B cell (primary cell): Measurements from ENCODE around the gene PRODH2. TPM values are rescaled to one million over a fixed set of nuclear protein-coding genes. Genes with fewer than 3 reads are reported as not detected.

Experiments used
- ATAC-seq: fragments of 200-7000 bp; cut with Tn5 transposase; one replicate; pipeline ENCODE4 v1.10.0; 2021; ENCODE audit warnings: low read depth, mild to moderate bottlenecking, moderate number of reproducible peaks, moderate library complexity
- CTCF ChIA-PET: fragments of 350-600 bp; sonication (Branson Sonifier 250); formaldehyde crosslinking; loops from one replicate; lab custom pipeline; 2021; ENCODE audit warnings: antibody characterized with exemption, inconsistent platforms; lab: Charles Lee
- POLR2A ChIA-PET: fragments of 350-600 bp; sonication (Branson Sonifier 250); formaldehyde crosslinking; loops from one replicate; lab custom pipeline; 2021; ENCODE audit warnings: antibody characterized with exemption; lab: Charles Lee
- DNase-seq: peaks from one replicate; pipeline ENCODE4 v3.0.0; 2013
- H2AFZ ChIP-seq: 2 replicates; pipeline ENCODE4 v1.6.1; 2012; ENCODE audit warnings: mild to moderate bottlenecking, low read depth, low read length; ENCODE audit not compliant: insufficient read depth, poor library complexity, severe bottlenecking
- H3K27ac ChIP-seq, 2 donors: 1 replicate in 1 of 2; 2 replicates in 1 of 2; pipeline ENCODE4 v1.5.1; 2012 to 2013; ENCODE audit warnings: low read length in 2 of 2, mild to moderate bottlenecking in 2 of 2, moderate library complexity in 1 of 2
- H3K27me3 ChIP-seq, 4 experiments: fragments of 200-600 bp in 1 of 4; sonication (generic) in 1 of 4; replicated peaks in 1 of 4; 1 replicate in 2 of 4; 2 replicates in 2 of 4; pipeline versions ENCODE4 v1.6.1 to v1.7.0; 2013 to 2016; ENCODE audit warnings: low read length in 3 of 4, mild to moderate bottlenecking in 2 of 4, mixed read lengths in 1 of 4, moderate library complexity in 1 of 4; ENCODE audit not compliant: insufficient read depth in 4 of 4, control insufficient read depth in 3 of 4; ENCODE audit errors: control extremely low read depth in 1 of 4
- H3K36me3 ChIP-seq, 2 experiments: replicated peaks in 1 of 2; 1 replicate in 1 of 2; 2 replicates in 1 of 2; pipeline versions ENCODE4 v1.6.1 to v1.7.1; 2013; ENCODE audit warnings: low read length in 1 of 2; ENCODE audit not compliant: insufficient read depth in 2 of 2, control insufficient read depth in 1 of 2; ENCODE audit errors: control extremely low read depth in 1 of 2, extremely low read depth in 1 of 2
- H3K4me1 ChIP-seq, 2 donors: fragments of 200-600 bp in 1 of 2; sonication (generic) in 1 of 2; 1 replicate in 1 of 2; 2 replicates in 1 of 2; pipeline versions ENCODE4 v1.5.1 to v1.6.1; 2013 to 2017; ENCODE audit warnings: low read length in 2 of 2; ENCODE audit not compliant: control insufficient read depth in 2 of 2, insufficient read depth in 2 of 2
- H3K4me2 ChIP-seq: replicated peaks from 2 replicates; pipeline ENCODE3; 2012; ENCODE audit warnings: mild to moderate bottlenecking, low read depth, low read length; ENCODE audit not compliant: poor library complexity, severe bottlenecking
- H3K4me3 ChIP-seq, 5 experiments: fragments of 200-600 bp in 1 of 5; sonication (generic) in 1 of 5; 1 replicate in 3 of 5; 2 replicates in 2 of 5; pipeline versions ENCODE4 v1.5.1 to v1.7.0; 2011 to 2016; ENCODE audit warnings: low read length in 4 of 5, mild to moderate bottlenecking in 4 of 5, low read depth in 2 of 5, control low read depth in 1 of 5, moderate library complexity in 1 of 5; ENCODE audit not compliant: insufficient read depth in 1 of 5; ENCODE audit errors: control extremely low read depth in 1 of 5, extremely low read depth in 1 of 5
- H3K79me2 ChIP-seq: fragments of 200-600 bp; sonication (generic); one replicate; pipeline ENCODE4 v1.6.0; 2016; ENCODE audit warnings: low read length; ENCODE audit not compliant: control insufficient read depth, insufficient read depth
- H3K9ac ChIP-seq: fragments of 200-600 bp; sonication (generic); 2 replicates; pipeline ENCODE4 v1.6.1; 2017; ENCODE audit warnings: mild to moderate bottlenecking, low read length, moderate library complexity
- H3K9me3 ChIP-seq, 3 donors: one replicate each; pipeline versions ENCODE4 v1.6.1 to v1.7.1; 2013; ENCODE audit warnings: low read length in 2 of 3; ENCODE audit not compliant: control insufficient read depth in 2 of 3, insufficient read depth in 1 of 3; ENCODE audit errors: control extremely low read depth in 1 of 3
- H4K20me1 ChIP-seq: 2 replicates; pipeline ENCODE4 v1.6.0; 2012; ENCODE audit warnings: mild to moderate bottlenecking, low read length; ENCODE audit not compliant: insufficient read depth, control insufficient read depth, poor library complexity, severe bottlenecking
- H3K27ac Mint-ChIP-seq: one replicate; pipeline ENCODE4 v1.8.0; 2021; ENCODE audit warnings: mixed read lengths
- H3K27me3 Mint-ChIP-seq: one replicate; pipeline ENCODE4 v1.8.0; 2021; ENCODE audit warnings: mixed read lengths
- H3K4me1 Mint-ChIP-seq: one replicate; pipeline ENCODE4 v1.8.0; 2021; ENCODE audit warnings: mixed read lengths
- H3K4me3 Mint-ChIP-seq: one replicate; pipeline ENCODE4 v1.8.0; 2021; ENCODE audit warnings: mixed read lengths
- H3K9me3 Mint-ChIP-seq: one replicate; pipeline ENCODE4 v1.8.0; 2022; ENCODE audit warnings: mixed read lengths; ENCODE audit not compliant: insufficient read depth
- EZH2 ChIP-seq: IDR thresholded peaks from 2 replicates; pipeline ENCODE4 v1.6.1; 2012; ENCODE audit warnings: borderline replicate concordance, low read depth, mild to moderate bottlenecking, moderate library complexity, low read length; ENCODE audit not compliant: insufficient read depth, poor library complexity, severe bottlenecking
- WGBS: methylation state at CpG from one replicate; pipeline ENCODE4 v1.1.5; 2013; ENCODE audit warnings: missing lambda C conversion rate; ENCODE audit not compliant: insufficient coverage; 5-methylcytosine and 5-hydroxymethylcytosine counted together
- intact Hi-C: fragments of 100-400 bp; cut with micrococcal nuclease; formaldehyde crosslinking; loops from one replicate; pipeline ENCODE4 v1.10.0; 2022
- polyA plus RNA-seq: library from polyadenylated mRNA; depleted of rRNA; stranded (reverse); fragments of >200 nt; gene quantifications from 2 replicates; pipeline ENCODE4 v1.2.3, GENCODE V29; 2012
- total RNA-seq, 2 donors: library from RNA; stranded (reverse); fragments of 120-200 nt in 1 of 2; gene quantifications; 1 replicate in 1 of 2; 2 replicates in 1 of 2; pipeline versions ENCODE4 v1.2.3 to v1.2.4, GENCODE V29; 2013 to 2022
- TF ChIP-seq, protein P1 (sequence below): fragments of 200-600 bp; IDR thresholded peaks from one replicate; pipeline ENCODE4 v1.8.0; 2022; ENCODE audit warnings: antibody characterized with exemption, mild to moderate bottlenecking

Gene PRODH2
- total and polyA plus RNA-seq, 2 donors (not counting 1 experiment from before 2014, with no cell fraction given), result not detected

- no peak overlapping the region for H3K9ac ChIP-seq
These were observed 60.6 kb downstream of the PRODH2 start for GRCh38 chr19:35751839-35752745.

More at GRCh38 chr19:35751839-35752745, 60.6 kb downstream of the PRODH2 start:
- TF ChIP-seq EZH2, result no peak
- TF ChIP-seq, protein P1, sequence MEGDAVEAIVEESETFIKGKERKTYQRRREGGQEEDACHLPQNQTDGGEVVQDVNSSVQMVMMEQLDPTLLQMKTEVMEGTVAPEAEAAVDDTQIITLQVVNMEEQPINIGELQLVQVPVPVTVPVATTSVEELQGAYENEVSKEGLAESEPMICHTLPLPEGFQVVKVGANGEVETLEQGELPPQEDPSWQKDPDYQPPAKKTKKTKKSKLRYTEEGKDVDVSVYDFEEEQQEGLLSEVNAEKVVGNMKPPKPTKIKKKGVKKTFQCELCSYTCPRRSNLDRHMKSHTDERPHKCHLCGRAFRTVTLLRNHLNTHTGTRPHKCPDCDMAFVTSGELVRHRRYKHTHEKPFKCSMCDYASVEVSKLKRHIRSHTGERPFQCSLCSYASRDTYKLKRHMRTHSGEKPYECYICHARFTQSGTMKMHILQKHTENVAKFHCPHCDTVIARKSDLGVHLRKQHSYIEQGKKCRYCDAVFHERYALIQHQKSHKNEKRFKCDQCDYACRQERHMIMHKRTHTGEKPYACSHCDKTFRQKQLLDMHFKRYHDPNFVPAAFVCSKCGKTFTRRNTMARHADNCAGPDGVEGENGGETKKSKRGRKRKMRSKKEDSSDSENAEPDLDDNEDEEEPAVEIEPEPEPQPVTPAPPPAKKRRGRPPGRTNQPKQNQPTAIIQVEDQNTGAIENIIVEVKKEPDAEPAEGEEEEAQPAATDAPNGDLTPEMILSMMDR, result no peak
- Histone ChIP-seq H2AFZ (no peak overlapping the region), H3K4me1 (peaks cover 31 to 32% of the 10 kb centered on the region in 2 donors), H3K9me3 (peaks cover 0 to 10% (median 0%) of the 10 kb centered on the region in 3 donors), H3K36me3 (peaks cover 0 to 20% of the 10 kb centered on the region in 2 experiments), H3K27me3 (peaks cover 0 to 24% (median 8%) of the 10 kb centered on the region in 4 experiments), H4K20me1 (peaks cover 4% of the 10 kb centered on the region), H3K27ac (no peak overlapping the region), H3K79me2 (peaks cover 28% of the 10 kb centered on the region), H3K4me2 (no peak overlapping the region), H3K4me3 (no peak overlapping the region)
- intact Hi-C loops, result no loop called here
- peaks cover 40% of the 10 kb centered on the region for H3K4me1 Mint-ChIP-seq
- no peak overlapping the region for H3K4me3 Mint-ChIP-seq
- H3K27ac Mint-ChIP-seq, result no peak overlapping the region
- ChIA-PET POLR2A (interaction anchor here (0.5 to 1.1 kb wide), 2 partner anchors 11 to 12 kb away, joined by 3 to 4 read pairs; no protein-coding TSS in a partner anchor), CTCF (interaction anchor here (0.5 to 2.3 kb wide), 2 partner anchors 9 to 58 kb away, joined by 3 to 6 read pairs; no protein-coding TSS in a partner anchor)
- WGBS, result 96% methylated on average over 7 of the region's 14 CpGs
- no peaks in the 10 kb centered on the region for H3K9me3 Mint-ChIP-seq
- peaks cover 17% of the 10 kb centered on the region for H3K27me3 Mint-ChIP-seq
- ATAC-seq (no peak), DNase-seq (no peak)
